AG04450 (cell line): ENCODE measurements around the gene MAFG. TPM values are rescaled to one million over a fixed set of nuclear protein-coding genes. Genes with fewer than 3 reads are reported as not detected.
A peak's percentile ranks its signal among the peaks of the same experiment; 100 is the strongest.

Experiments
- CTCF ChIA-PET: fragments of 300-600, 350-600 bp; formaldehyde crosslinking; extraction: SDS; loops from one replicate; lab custom pipeline; 2022; ENCODE audit warnings: antibody characterized with exemption, inconsistent platforms; lab: Charles Lee
- POLR2A ChIA-PET: fragments of 350-600 bp; formaldehyde crosslinking; extraction: SDS; loops from one replicate; lab custom pipeline; 2021; ENCODE audit warnings: antibody characterized with exemption, inconsistent platforms; lab: Yijun Ruan, JAX
- DNase-seq: peaks from one replicate; pipeline ENCODE4 v3.0.0-alpha.2; 2011; ENCODE audit warnings: low read depth, low spot score
- H3K27ac ChIP-seq: one replicate; pipeline ENCODE4 v1.5.1; 2012; ENCODE audit warnings: low read depth, low read length, control low read depth
- H3K27me3 ChIP-seq: one replicate; pipeline ENCODE4 v1.6.0; 2012; ENCODE audit warnings: low read length; ENCODE audit not compliant: control insufficient read depth, insufficient read depth
- H3K4me3 ChIP-seq: 2 replicates; pipeline ENCODE4 v1.5.1; 2011; ENCODE audit warnings: mild to moderate bottlenecking, low read depth, low read length, control low read depth
- H3K9me3 ChIP-seq: 2 replicates; pipeline ENCODE4 v1.5.1; 2012; ENCODE audit warnings: low read length; ENCODE audit not compliant: control insufficient read depth, insufficient read depth
- polyA plus RNA-seq: library from polyadenylated mRNA; depleted of rRNA; stranded (reverse); fragments of >200 nt; gene quantifications from 2 replicates; pipeline ENCODE4 v1.2.3, GENCODE V29; 2011
- TF ChIP-seq, protein P1 (sequence below): IDR thresholded peaks from 2 replicates; pipeline ENCODE4 v1.5.1; 2011; ENCODE audit warnings: low read depth, low read length, control low read depth, inconsistent platforms

Gene MAFG
- polyA plus RNA-seq, 1 experiment: 17.7 TPM

DNA sequence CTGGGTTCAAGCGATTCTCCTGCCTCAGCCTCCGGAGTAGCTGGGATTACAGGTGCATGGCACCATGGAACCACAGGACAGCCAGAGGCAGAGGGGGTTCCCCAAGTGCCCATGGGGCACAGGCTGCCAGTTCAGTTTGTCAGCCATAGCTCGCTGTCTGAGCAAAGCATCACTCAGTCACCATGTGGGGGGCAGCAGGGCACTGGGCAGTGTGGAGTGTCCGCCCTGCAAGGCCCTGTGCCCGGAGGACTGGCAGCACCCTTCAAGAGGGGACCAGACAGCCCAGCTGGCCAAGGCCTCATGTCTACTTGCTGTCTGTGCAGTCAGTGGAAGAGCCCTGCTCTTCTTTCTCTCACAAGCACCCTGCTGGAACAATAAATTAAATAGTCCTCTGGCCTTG, 42.6 kb downstream of the MAFG start:
- ChIA-PET POLR2A (no interaction called here), CTCF (no interaction called here)
- DNase-seq: no peak
- TF ChIP-seq, protein P1, sequence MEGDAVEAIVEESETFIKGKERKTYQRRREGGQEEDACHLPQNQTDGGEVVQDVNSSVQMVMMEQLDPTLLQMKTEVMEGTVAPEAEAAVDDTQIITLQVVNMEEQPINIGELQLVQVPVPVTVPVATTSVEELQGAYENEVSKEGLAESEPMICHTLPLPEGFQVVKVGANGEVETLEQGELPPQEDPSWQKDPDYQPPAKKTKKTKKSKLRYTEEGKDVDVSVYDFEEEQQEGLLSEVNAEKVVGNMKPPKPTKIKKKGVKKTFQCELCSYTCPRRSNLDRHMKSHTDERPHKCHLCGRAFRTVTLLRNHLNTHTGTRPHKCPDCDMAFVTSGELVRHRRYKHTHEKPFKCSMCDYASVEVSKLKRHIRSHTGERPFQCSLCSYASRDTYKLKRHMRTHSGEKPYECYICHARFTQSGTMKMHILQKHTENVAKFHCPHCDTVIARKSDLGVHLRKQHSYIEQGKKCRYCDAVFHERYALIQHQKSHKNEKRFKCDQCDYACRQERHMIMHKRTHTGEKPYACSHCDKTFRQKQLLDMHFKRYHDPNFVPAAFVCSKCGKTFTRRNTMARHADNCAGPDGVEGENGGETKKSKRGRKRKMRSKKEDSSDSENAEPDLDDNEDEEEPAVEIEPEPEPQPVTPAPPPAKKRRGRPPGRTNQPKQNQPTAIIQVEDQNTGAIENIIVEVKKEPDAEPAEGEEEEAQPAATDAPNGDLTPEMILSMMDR: no peak
- no peaks in the 10 kb centered on the region for H3K9me3 ChIP-seq
- no peaks in the 10 kb centered on the region for H3K27me3 ChIP-seq
- H3K4me3 ChIP-seq: no peak overlapping the region
- H3K27ac ChIP-seq: peak overlapping the region; percentile 21

DNA sequence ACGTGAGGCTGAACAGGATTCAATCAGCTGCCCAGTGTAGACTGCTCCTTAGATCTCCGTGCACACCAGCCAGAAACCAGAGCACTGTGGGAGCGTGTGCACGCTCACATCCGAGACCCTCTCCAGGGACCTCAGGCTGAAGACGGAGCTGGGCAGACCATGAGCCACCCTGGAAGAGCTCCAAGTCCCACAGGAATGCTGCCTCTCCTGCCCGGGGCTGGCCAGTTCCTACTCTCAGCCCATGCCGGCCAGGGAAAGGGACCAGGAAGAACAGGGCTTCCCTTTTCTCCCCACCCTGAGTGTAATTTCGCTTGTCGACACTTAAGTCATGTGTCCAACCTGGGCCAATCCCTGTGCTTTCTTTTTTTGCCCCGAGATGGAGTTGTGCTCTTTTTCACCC, 43.0 kb downstream of the MAFG start:
- TF ChIP-seq, protein P1: no peak
- Histone ChIP-seq H3K27me3 (no peaks in the 10 kb centered on the region), H3K27ac (no peak overlapping the region), H3K9me3 (no peaks in the 10 kb centered on the region; the same call in 1 of the 2 replicates), H3K4me3 (no peak overlapping the region)
- ChIA-PET CTCF (no interaction called here), POLR2A (no interaction called here)
- no peak for DNase-seq

DNA sequence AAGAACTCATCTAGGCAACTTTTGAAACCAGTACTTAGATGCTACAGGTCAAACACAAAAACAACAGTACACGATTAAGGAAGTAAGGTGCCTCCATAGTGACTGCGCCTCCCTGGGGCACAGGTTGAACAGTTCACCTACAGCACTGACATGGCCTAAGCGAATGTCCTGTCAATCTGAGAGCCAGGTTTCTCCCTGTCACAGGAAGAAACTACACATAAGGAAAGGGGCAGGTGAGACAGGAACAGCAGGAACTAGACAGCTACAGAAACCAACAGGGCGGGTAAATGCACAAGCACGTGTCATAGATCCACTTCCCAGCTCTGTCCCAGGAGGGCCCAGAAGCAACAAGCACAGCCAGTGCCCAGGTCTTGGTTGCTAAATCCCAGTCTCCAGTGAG, 48.4 kb downstream of the MAFG start:
- Histone ChIP-seq H3K27ac (no peak overlapping the region), H3K9me3 (no peaks in the 10 kb centered on the region; the same call in 1 of the 2 replicates), H3K27me3 (no peaks in the 10 kb centered on the region), H3K4me3 (no peak overlapping the region)
- DNase-seq: no peak
- TF ChIP-seq, protein P1: no peak
- CTCF ChIA-PET: no interaction called here
- POLR2A ChIA-PET: no interaction called here

DNA sequence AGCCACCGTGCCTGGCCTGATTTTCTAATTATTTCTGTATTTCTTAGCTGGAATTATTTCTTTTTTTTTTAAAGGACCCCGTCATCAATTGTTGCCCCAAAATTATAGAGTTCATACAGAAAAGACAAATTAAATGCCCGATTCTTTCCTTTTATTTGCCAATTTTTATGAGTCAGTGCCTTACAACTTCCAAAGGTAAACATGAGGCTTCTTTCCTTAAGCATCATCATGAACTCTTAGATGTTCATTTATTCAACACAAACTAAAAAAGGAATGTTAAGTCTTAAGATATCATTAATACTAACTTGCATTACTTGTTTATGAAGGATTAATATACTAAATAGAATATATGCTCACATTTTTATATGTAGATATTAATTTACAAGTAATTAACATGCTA, 49.2 kb downstream of the MAFG start:
- DNase-seq: no peak
- H3K9me3 ChIP-seq: no peaks in the 10 kb centered on the region; the same call in 1 of the 2 replicates
- CTCF ChIA-PET: no interaction called here
- TF ChIP-seq, protein P1: no peak
- H3K27me3 ChIP-seq: no peaks in the 10 kb centered on the region
- no peak overlapping the region for H3K4me3 ChIP-seq
- H3K27ac ChIP-seq: no peak overlapping the region
- POLR2A ChIA-PET: interaction anchor here (0.7 kb wide), 1 partner anchor 11 kb away, joined by 6 read pairs; no protein-coding TSS in a partner anchor

DNA sequence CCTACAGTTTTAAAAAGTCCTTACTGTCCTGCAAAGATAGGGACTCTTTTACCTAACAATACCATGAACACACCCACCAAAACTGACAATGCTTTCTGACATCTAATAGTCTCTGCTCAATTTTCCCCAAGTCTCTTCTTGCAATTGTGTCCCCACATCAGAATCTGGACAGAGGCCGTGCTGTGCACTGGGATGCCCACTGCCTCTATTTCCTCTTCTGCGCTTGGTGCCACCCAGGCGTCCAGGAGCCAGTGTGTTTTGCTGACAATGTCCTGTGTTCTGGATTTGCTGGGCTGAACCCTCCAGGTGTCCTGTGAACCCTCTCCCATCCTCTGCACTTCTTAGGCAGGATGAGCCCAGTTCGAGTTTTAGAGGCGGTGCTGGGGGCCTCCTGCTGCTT, 50.0 kb downstream of the MAFG start:
- Histone ChIP-seq H3K27me3 (no peaks in the 10 kb centered on the region), H3K27ac (no peak overlapping the region), H3K4me3 (no peak overlapping the region), H3K9me3 (no peaks in the 10 kb centered on the region; the same call in 1 of the 2 replicates)
- no peak for DNase-seq
- TF ChIP-seq, protein P1: no peak
- ChIA-PET POLR2A (no interaction called here), CTCF (no interaction called here)
